Activated naive CD8-positive, alpha-beta T cell (primary cell): ENCODE results near the gene KSR1.
A peak's percentile ranks its signal among the peaks of the same experiment; 100 is the strongest.

Source experiments
- H3K27ac Mint-ChIP-seq: one replicate; pipeline ENCODE4 v1.8.0; 2021; ENCODE audit warnings: mixed read lengths
- H3K27me3 Mint-ChIP-seq: one replicate; pipeline ENCODE4 v1.8.0; 2021; ENCODE audit warnings: mixed read lengths
- H3K36me3 Mint-ChIP-seq: one replicate; pipeline ENCODE4 v1.8.0; 2021; ENCODE audit warnings: mixed read lengths
- H3K4me1 Mint-ChIP-seq: one replicate; pipeline ENCODE4 v1.8.0; 2021; ENCODE audit warnings: low read depth, mixed read lengths
- H3K4me3 Mint-ChIP-seq: one replicate; pipeline ENCODE4 v1.8.0; 2021; ENCODE audit warnings: mild to moderate bottlenecking, mixed read lengths
- H3K9me3 Mint-ChIP-seq: one replicate; pipeline ENCODE4 v1.8.0; 2021; ENCODE audit warnings: low read depth, mixed read lengths

Gene KSR1

DNA sequence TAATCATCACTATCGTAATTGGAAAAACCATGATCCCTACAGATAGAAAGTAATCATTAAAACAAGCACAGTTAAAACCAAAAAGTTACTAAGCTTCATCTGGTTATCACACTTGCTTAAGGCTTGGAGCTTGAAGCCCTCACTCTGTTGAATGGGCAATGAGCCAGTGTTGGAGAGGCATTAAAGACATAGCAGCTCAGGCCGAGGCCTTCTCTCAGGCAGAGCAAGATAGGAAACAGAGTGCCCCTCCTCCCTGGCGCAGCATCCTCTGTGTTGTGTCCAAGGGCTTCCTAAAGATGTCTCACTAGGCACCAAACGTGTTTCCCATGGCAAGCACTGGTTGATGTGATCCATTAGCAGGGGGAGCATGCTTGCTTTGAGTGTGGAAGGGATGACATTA is 139.8 kb downstream of the KSR1 start:
- peak overlapping the region; percentile 6 for H3K27ac Mint-ChIP-seq
- no peak overlapping the region for H3K4me3 Mint-ChIP-seq
- H3K4me1 Mint-ChIP-seq = peaks cover 9% of the 10 kb centered on the region
- no peaks in the 10 kb centered on the region for H3K9me3 Mint-ChIP-seq
- no peaks in the 10 kb centered on the region for H3K27me3 Mint-ChIP-seq
- H3K36me3 Mint-ChIP-seq = peaks cover 4% of the 10 kb centered on the region

DNA sequence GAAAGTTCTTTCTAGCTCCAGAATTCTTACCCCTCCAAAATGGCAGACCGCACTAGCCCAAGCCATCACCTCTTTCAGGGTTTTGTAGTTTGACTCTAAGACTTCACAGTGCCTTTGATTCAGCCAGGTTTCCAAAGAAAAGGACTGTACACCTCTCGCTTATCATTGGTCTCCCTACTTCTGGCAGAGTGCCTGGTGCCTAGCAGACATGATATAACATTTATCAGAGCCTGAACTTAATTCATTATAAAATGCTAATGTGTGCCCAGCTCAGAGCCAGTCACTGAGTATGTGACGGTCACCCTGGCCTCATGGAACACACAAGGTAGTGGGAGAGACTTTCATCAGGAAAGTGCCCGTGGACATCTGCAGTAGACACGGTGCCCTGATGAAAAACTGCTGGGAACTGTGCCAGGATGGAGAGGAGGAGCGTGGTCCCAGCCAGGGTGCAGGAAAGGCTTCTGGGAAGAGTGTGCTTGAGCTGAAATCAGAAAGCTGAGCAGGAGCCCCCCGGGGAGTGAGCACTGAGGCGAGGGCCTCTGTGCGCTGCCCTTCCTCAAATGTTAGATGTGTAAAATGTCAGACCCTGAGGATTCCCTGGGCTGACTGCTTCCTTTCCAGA is 140.4 kb downstream of the KSR1 start:
- Mint-ChIP-seq H3K27me3 (no peaks in the 10 kb centered on the region), H3K27ac (peak overlapping the region; percentile 51), H3K36me3 (peaks cover 4% of the 10 kb centered on the region), H3K4me1 (peaks cover 9% of the 10 kb centered on the region), H3K4me3 (no peak overlapping the region), H3K9me3 (no peaks in the 10 kb centered on the region)

DNA sequence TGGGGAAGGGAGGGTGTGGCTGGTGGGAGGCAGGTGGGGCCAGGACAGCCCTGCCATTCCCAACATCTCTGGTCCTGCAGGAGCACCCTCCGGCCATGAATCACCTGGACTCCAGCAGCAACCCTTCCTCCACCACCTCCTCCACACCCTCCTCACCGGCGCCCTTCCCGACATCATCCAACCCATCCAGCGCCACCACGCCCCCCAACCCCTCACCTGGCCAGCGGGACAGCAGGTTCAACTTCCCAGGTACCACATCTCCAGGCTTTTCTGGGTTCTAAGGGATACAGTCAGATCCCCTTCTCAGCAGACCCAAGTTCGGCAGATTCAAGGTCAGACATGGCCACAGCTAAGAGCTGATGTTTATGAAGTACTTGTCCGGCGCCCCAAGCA is 140.9 kb downstream of the KSR1 start:
- Mint-ChIP-seq H3K4me1 (peaks cover 9% of the 10 kb centered on the region), H3K9me3 (no peaks in the 10 kb centered on the region), H3K4me3 (no peak overlapping the region), H3K36me3 (peaks cover 4% of the 10 kb centered on the region), H3K27ac (no peak overlapping the region), H3K27me3 (no peaks in the 10 kb centered on the region)

DNA sequence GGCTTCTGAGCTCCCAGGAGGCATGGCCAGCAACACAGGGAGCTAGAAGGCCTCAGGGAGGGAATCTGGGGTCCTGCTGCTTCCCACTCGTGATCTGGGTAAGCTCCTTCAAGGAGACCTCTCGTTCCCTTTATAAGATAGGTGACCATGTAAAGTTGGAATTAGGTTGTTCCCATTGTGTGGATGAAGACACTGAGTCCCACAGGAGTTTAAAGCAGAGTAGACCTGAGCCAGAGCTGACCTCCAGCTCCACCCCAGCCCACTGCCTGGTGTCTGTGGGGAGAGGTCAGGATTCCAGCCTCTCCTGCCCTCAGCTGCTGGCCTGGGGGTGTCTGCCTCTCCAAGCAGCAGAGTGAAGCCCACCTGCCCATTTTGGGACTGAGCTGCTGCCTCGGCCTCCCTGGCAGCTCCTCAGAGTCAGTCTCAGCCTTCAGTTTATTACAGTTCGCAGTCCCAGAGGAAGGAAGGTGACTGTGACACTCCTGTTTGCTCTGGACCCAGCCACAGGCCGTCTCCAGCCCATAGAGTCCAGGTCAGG is 141.6 kb downstream of the KSR1 start:
- Mint-ChIP-seq H3K27ac (no peak overlapping the region), H3K36me3 (peaks cover 4% of the 10 kb centered on the region), H3K4me1 (peaks cover 9% of the 10 kb centered on the region)

DNA sequence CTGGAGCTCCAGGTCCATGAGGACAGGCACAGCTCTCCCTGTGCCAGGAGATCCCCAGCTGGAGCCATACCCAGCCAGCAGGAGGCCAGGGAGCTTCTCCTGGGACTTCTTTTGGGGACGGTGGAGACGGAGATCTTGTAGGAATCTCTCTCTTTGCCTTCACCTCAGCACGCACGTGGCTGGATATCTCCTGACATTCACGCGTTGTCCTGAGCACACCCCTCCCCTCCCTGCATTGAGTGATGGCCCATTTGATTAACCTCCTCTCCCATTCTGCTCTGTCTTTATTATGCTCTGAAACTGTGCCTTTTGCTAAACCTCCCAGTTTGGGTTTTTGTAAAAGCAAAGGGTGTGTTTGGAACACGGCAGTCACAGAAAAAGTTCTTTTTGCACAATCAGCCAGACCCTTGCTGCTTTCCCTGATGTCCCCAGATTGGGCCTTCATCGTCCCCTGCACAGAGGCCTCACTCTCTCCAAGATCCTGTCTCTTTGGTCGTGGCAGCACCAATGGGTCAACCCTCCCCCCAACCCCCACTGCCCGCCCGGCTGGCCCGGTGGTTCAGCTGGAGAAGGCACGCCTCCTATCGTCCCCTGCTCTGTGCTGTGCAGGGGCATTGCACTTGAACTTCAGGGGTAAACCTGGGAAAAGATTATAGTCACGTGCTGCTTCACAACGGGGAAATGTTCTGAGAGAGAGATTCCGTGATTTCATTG is 142.2 kb downstream of the KSR1 start:
- Mint-ChIP-seq H3K36me3 (peaks cover 4% of the 10 kb centered on the region), H3K4me1 (peaks cover 9% of the 10 kb centered on the region), H3K27me3 (no peaks in the 10 kb centered on the region), H3K9me3 (no peaks in the 10 kb centered on the region), H3K27ac (peak overlapping the region; percentile 50), H3K4me3 (no peak overlapping the region)

More for the DNA sequence above, 141.6 kb downstream of the KSR1 start:
- H3K9me3 Mint-ChIP-seq = no peaks in the 10 kb centered on the region
- no peaks in the 10 kb centered on the region for H3K27me3 Mint-ChIP-seq
- no peak overlapping the region for H3K4me3 Mint-ChIP-seq

DNA sequence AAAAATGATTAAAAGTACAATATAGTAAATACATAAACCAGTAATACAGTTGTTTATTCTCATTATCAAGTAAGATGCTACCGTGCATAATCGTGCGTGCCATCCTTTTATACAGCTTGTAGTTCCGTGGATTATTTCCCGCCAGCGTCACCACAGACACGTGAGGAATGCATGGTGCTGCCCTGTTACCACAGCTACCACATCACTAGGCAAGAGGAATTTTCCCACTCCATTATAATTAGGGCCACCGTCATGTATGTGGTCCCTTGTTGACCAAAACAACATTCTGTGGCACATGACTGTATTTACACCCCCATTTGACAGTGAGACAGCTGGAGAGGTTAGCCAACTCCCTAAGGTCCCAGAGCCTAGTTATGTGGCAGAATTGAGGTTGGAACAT is 144.2 kb downstream of the KSR1 start:
- Mint-ChIP-seq H3K4me1 (peaks cover 3% of the 10 kb centered on the region), H3K27ac (no peak overlapping the region), H3K36me3 (peaks cover 2% of the 10 kb centered on the region), H3K27me3 (no peaks in the 10 kb centered on the region), H3K9me3 (no peaks in the 10 kb centered on the region), H3K4me3 (no peak overlapping the region)

DNA sequence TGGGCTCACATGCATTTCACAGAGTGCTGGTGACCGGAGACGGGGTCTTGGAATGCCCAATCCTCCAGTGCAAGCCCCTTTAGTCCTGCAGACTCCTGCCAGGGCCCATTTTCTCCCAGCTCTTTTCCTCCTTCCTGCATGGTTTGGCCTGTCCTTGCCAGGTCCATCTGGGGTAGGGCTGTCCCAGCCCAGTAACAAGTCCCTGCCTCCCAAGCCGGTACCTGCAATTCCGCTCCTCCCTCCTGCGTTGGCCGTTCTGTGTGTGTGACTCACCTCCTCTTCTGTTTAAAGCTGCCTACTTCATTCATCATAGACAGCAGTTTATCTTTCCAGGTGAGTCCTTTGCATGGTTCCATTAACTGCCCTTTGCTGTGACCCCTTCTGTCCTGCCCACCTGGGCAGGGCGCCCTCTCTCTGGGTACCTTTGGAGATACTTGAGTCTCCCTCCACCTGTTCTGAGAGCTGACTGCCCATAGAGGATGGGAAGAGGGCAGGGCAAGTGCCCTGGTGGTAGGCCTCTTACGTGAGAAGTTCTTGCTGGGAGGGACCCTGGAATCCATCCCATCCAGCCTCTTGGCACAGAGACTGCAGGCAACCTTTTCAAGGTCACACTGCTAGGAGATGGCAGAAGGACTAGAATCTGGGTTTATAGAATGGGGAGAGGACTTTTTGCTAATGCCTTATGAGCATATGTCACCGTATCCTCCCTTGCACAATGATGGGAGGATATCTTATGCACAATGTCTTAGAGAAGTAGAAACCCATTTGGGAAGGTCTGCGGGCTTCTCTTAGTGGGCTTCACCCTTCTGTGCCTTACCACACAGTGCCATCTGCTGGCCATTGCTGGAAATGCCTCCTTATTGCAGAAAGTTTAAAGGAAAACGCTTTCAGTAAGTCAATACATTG is 145.1 kb downstream of the KSR1 start:
- Mint-ChIP-seq H3K9me3 (no peaks in the 10 kb centered on the region), H3K4me1 (peaks cover 1% of the 10 kb centered on the region), H3K27ac (peak overlapping the region; percentile 6), H3K4me3 (no peak overlapping the region), H3K36me3 (peaks cover 5% of the 10 kb centered on the region), H3K27me3 (no peaks in the 10 kb centered on the region)

DNA sequence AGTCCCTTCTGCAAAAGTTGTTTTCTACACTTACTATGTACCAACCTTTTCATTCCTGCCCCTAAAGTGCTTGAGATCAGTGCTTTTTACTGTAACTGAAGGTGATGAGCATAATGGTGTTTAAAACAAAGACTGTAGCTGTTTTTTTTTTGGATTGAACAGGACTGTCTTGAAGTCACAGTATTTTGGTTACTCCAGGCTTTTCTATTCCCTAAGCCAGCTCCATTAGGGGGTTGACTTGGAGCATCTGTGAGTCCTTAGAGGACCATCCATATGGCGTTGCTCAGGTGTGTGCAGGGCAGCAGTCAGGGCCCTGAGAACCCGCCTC is 145.7 kb downstream of the KSR1 start:
- H3K36me3 Mint-ChIP-seq = peaks cover 5% of the 10 kb centered on the region
- no peaks in the 10 kb centered on the region for H3K9me3 Mint-ChIP-seq
- no peaks in the 10 kb centered on the region for H3K27me3 Mint-ChIP-seq
- peaks cover 1% of the 10 kb centered on the region for H3K4me1 Mint-ChIP-seq
- H3K27ac Mint-ChIP-seq = no peak overlapping the region
- no peak overlapping the region for H3K4me3 Mint-ChIP-seq

DNA sequence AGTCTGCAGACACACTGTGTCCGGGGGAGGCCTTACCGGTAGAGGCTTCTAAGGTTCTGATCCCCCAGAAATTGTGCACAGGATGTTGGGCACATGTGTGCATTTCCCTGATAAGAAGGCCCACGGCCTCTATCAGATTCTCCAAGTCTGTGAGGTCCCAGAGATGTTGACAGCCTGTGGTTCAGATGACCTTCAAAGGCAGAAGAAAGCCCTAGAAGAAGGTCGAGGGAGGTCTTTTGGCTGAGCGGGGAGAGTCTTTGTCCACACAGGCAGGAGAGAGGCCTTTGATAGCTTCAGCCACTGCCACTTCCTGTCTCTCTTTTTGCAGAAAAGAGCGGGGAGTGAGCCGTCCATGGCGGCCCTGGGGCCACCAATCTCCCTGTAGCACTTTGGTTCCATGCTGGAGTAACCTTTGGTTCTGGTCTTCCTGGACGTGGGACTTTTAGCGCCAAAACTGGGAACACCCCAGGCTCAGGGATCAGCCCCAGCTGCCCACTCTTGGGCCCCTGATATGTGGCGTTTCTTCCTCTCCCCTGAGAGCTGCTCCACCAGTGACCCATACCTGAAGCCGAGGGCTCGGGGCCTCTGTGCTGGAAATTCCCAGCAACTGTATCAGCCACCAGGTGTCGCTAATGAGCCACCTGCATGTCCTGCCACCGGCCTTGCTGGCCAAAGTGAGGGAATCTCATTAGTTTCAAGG is 146.6 kb downstream of the KSR1 start:
- H3K4me3 Mint-ChIP-seq = no peak overlapping the region
- peaks cover 1% of the 10 kb centered on the region for H3K4me1 Mint-ChIP-seq
- H3K27me3 Mint-ChIP-seq = no peaks in the 10 kb centered on the region
- no peak overlapping the region for H3K27ac Mint-ChIP-seq
- peaks cover 8% of the 10 kb centered on the region for H3K36me3 Mint-ChIP-seq
- no peaks in the 10 kb centered on the region for H3K9me3 Mint-ChIP-seq

DNA sequence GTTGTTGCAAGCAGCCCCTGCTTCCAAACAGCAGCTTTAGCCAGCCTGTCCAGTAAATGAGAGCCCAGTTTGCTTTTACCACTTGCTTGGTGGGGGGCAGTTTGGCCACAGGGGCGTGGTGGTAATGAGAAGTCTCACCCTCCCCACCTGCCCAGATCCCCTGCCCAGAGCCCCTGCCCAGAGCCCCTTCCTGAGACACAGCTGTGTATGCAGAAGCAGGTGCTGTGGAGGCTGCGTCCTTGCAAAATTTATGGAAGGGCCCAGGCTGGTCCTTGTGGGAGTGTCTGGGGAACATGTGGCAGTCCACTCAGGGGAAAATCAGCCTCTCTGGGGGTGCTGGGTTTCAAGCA is 147.1 kb downstream of the KSR1 start:
- no peak overlapping the region for H3K4me3 Mint-ChIP-seq
- peaks cover 3% of the 10 kb centered on the region for H3K4me1 Mint-ChIP-seq
- peaks cover 10% of the 10 kb centered on the region for H3K36me3 Mint-ChIP-seq
- no peaks in the 10 kb centered on the region for H3K27me3 Mint-ChIP-seq
- H3K9me3 Mint-ChIP-seq = no peaks in the 10 kb centered on the region
- H3K27ac Mint-ChIP-seq = no peak overlapping the region

DNA sequence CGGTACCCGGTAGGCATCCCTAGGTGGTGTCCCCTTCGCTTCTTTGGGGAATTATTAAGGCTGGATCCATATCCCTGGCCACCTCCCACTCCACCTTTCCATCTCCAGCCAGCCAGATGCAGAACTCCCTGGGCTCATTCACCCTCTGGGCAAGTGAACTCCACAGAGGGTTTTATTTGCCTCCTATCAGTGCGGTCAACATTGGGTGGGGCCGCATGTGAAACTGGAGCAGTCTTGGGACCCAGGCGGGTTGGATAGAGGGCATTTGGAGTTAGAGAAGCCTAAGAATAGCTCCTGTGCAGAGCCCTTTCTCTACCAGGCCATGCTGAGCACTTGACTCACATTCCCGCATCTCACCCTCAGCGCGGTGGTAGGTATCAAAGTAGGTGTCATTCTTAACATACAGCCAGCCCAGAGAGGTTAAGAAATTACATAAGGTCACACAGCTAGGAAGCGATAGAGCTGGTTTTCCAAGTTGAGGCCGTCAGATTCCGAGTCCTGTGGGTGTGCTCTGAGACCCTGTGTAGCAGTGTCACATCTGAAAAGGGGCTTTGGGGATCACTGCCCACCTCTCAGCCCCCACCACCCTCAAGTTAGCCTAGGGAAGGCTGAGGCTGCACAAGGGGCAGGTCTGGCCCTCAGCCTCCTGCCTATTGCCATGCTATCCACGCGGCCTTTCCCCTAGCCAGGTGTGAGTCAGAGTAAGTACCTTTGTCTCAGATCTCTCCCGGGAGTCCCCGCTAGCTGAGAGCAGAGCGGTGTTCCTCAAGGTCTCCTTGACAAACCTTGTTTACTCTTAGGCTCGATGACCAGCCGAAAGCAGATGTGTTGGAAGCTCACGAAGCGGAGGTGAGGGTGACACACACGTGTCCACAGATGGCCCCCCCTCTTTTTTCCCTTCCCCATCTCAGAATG is 147.9 kb downstream of the KSR1 start:
- H3K36me3 Mint-ChIP-seq = peaks cover 13% of the 10 kb centered on the region
- H3K27ac Mint-ChIP-seq = no peak overlapping the region
- no peaks in the 10 kb centered on the region for H3K27me3 Mint-ChIP-seq
- H3K4me3 Mint-ChIP-seq = no peak overlapping the region
- no peaks in the 10 kb centered on the region for H3K9me3 Mint-ChIP-seq
- peaks cover 4% of the 10 kb centered on the region for H3K4me1 Mint-ChIP-seq

DNA sequence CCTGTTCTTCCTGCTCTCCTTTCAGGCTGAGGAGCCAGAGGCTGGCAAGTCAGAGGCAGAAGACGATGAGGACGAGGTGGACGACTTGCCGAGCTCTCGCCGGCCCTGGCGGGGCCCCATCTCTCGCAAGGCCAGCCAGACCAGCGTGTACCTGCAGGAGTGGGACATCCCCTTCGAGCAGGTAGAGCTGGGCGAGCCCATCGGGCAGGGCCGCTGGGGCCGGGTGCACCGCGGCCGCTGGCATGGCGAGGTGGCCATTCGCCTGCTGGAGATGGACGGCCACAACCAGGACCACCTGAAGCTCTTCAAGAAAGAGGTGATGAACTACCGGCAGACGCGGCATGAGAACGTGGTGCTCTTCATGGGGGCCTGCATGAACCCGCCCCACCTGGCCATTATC is 149.2 kb downstream of the KSR1 start:
- Mint-ChIP-seq H3K9me3 (no peaks in the 10 kb centered on the region), H3K27me3 (no peaks in the 10 kb centered on the region), H3K27ac (no peak overlapping the region), H3K4me3 (no peak overlapping the region), H3K4me1 (peaks cover 3% of the 10 kb centered on the region), H3K36me3 (peaks cover 13% of the 10 kb centered on the region)

DNA sequence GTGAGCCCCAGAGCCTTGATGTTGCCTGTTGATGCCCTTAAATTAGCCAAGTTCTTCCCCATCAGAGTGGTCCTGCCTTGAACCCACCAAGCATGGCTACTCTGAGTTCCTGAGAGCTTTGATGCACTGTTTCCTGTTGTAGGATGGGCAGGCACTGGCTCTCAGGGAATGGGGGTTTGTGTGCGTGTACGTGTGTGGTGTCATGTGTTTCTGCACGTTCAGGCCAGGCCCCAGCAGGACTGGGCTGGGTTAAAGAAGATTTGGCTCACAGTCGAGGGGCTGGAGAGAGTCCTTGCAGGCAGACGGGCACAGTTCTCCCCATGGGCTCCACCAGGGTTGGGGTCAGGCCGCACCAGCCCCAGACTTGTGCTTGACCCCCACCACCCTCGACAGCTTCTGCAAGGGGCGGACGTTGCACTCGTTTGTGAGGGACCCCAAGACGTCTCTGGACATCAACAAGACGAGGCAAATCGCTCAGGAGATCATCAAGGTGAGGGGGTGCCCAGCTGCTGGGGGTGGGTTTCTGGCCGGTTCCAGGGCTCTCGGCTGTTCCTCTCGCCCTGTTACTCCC is 151.4 kb downstream of the KSR1 start:
- Mint-ChIP-seq H3K27me3 (no peaks in the 10 kb centered on the region), H3K4me3 (no peak overlapping the region), H3K27ac (no peak overlapping the region), H3K36me3 (peaks cover 16% of the 10 kb centered on the region), H3K9me3 (no peaks in the 10 kb centered on the region), H3K4me1 (peaks cover 8% of the 10 kb centered on the region)
